Neural progenitor cell (in vitro differentiated cells): ENCODE data around the gene PTPRN2. TPM values are rescaled to one million over a fixed set of nuclear protein-coding genes. Genes with fewer than 3 reads are reported as not detected.

Experiments used
- DNase-seq: peaks from one replicate; pipeline ENCODE4 v3.0.0-alpha.2; 2016; ENCODE audit warnings: low spot score
- H2AFZ ChIP-seq: fragments of 200-600 bp; sonication (generic); replicated peaks from 2 replicates; pipeline ENCODE4 v1.6.1; 2016; ENCODE audit warnings: antibody characterized with exemption
- H3F3A ChIP-seq: fragments of 200-600 bp; sonication (generic); 2 replicates; pipeline ENCODE4 v1.6.1; 2016; ENCODE audit warnings: antibody characterized with exemption, low read depth
- H3K27ac ChIP-seq: fragments of 200-600 bp; sonication (generic); 2 replicates; pipeline ENCODE4 v1.5.1; 2016; ENCODE audit warnings: mild to moderate bottlenecking
- H3K27me3 ChIP-seq: fragments of 200-600 bp; sonication (generic); 2 replicates; pipeline ENCODE4 v1.6.1; 2016; ENCODE audit warnings: mild to moderate bottlenecking, moderate library complexity
- H3K36me3 ChIP-seq: fragments of 200-600 bp; sonication (generic); 2 replicates; pipeline ENCODE4 v1.5.1; 2016
- H3K4me1 ChIP-seq: fragments of 200-600 bp; sonication (generic); 2 replicates; pipeline ENCODE4 v1.6.1; 2016; ENCODE audit warnings: mixed run types
- H3K4me2 ChIP-seq: fragments of 200-600 bp; sonication (generic); 2 replicates; pipeline ENCODE4 v1.6.1; 2016
- H3K4me3 ChIP-seq: fragments of 200-600 bp; sonication (generic); 2 replicates; pipeline ENCODE4 v1.5.1; 2016
- H3K79me2 ChIP-seq: fragments of 200-600 bp; sonication (generic); 2 replicates; pipeline ENCODE4 v1.6.1; 2016; ENCODE audit warnings: low read depth
- H3K9ac ChIP-seq: fragments of 200-600 bp; sonication (generic); 2 replicates; pipeline ENCODE4 v1.6.1; 2016
- H3K9me3 ChIP-seq: fragments of 200-600 bp; sonication (generic); 2 replicates; pipeline ENCODE4 v1.5.1; 2016; ENCODE audit warnings: low read depth
- H4K20me1 ChIP-seq: fragments of 200-600 bp; sonication (generic); 2 replicates; pipeline ENCODE4 v1.6.1; 2016; ENCODE audit warnings: low read depth
- H3K27ac Mint-ChIP-seq: 3 replicates; pipeline ENCODE4 v1.8.0; 2021; ENCODE audit warnings: mixed read lengths
- H3K27me3 Mint-ChIP-seq: 2 replicates; pipeline ENCODE4 v1.8.0; 2022; ENCODE audit warnings: low read depth, mild to moderate bottlenecking, inconsistent platforms, moderate library complexity, mixed read lengths; ENCODE audit not compliant: insufficient read depth
- H3K36me3 Mint-ChIP-seq: 3 replicates; pipeline ENCODE4 v1.8.0; 2021; ENCODE audit warnings: mixed read lengths
- H3K4me1 Mint-ChIP-seq: 3 replicates; pipeline ENCODE4 v1.8.0; 2021; ENCODE audit warnings: mixed read lengths
- H3K4me3 Mint-ChIP-seq: 3 replicates; pipeline ENCODE4 v1.8.0; 2021; ENCODE audit warnings: mild to moderate bottlenecking, moderate library complexity, mixed read lengths
- H3K9me3 Mint-ChIP-seq: 3 replicates; pipeline ENCODE4 v1.8.0; 2020; ENCODE audit warnings: mixed read lengths
- EZH2 ChIP-seq: fragments of 200-600 bp; sonication (generic); IDR thresholded peaks from 2 replicates; pipeline ENCODE4 v1.6.1; 2017; ENCODE audit warnings: antibody characterized with exemption, mild to moderate bottlenecking, moderate library complexity
- EZH2phosphoT487 ChIP-seq: fragments of 200-600 bp; sonication (generic); IDR thresholded peaks from 2 replicates; pipeline ENCODE4 v1.6.1; 2017; ENCODE audit warnings: antibody characterized with exemption
- total RNA-seq: library from RNA; depleted of rRNA; stranded (reverse); fragments of >200 nt; gene quantifications from 2 replicates; pipeline ENCODE4 v1.2.3, GENCODE V29; 2015; ENCODE audit warnings: low replicate concordance
- TF ChIP-seq, protein P1 (sequence below): fragments of 200-600 bp; sonication (generic); IDR thresholded peaks from 2 replicates; pipeline ENCODE4 v1.5.1; 2017; ENCODE audit warnings: antibody characterized with exemption, mild to moderate bottlenecking

PTPRN2 gene
- total RNA-seq, 1 donor from 2014 or later = 3.0 TPM

DNA sequence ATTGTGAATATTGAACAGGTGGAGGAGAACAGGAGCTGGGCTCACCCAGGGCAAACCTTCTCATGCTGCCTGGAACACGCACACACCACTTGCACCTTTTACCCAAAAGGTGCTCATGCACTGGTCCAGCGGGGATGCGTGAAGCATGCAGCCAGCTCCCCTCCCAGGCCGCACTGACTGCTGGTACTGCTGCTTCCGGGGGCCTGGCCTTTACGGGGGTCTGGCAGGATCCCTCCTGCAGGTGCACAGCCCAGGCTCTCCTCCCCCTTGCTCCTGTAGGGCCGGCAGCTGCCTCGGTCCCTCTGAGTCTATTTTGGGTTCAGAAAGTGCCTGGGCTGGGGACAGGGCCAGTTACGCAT lies 1029.1 kb downstream of the PTPRN2 start:
- peaks cover 1% of the 10 kb centered on the region for H3K4me1 Mint-ChIP-seq
- TF ChIP-seq, protein P1, sequence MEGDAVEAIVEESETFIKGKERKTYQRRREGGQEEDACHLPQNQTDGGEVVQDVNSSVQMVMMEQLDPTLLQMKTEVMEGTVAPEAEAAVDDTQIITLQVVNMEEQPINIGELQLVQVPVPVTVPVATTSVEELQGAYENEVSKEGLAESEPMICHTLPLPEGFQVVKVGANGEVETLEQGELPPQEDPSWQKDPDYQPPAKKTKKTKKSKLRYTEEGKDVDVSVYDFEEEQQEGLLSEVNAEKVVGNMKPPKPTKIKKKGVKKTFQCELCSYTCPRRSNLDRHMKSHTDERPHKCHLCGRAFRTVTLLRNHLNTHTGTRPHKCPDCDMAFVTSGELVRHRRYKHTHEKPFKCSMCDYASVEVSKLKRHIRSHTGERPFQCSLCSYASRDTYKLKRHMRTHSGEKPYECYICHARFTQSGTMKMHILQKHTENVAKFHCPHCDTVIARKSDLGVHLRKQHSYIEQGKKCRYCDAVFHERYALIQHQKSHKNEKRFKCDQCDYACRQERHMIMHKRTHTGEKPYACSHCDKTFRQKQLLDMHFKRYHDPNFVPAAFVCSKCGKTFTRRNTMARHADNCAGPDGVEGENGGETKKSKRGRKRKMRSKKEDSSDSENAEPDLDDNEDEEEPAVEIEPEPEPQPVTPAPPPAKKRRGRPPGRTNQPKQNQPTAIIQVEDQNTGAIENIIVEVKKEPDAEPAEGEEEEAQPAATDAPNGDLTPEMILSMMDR = no peak
- H3K27me3 Mint-ChIP-seq = no peaks in the 10 kb centered on the region

DNA sequence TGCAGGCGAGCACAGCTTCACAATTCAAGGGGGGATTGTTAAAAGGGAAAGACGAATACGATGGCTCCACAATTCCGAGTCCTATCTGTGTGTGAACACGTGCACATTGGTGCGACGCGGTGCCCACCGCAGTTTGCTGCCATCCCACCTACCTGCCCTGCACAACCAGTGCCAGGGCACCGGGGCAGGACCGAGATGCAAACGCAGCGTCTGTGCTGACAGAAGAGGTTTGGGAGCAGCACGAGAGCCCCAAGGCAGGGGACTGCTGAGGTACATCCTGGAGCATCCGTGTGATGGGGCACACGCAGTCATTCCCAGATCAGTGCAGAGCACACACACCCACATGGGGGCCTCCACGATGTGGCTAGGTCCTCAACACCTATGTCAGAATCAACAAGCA lies 1029.6 kb downstream of the PTPRN2 start:
- Histone ChIP-seq H3K27me3 (no peaks in the 10 kb centered on the region), H3K27ac (no peak overlapping the region), H3K4me3 (no peak overlapping the region), H3K4me2 (no peak overlapping the region), H3K79me2 (no peaks in the 10 kb centered on the region), H3F3A (peaks cover 11% of the 10 kb centered on the region), H3K9me3 (no peaks in the 10 kb centered on the region), H3K4me1 (no peaks in the 10 kb centered on the region), H4K20me1 (no peaks in the 10 kb centered on the region), H3K36me3 (no peaks in the 10 kb centered on the region), H2AFZ (no peak overlapping the region), H3K9ac (no peak overlapping the region)
- Mint-ChIP-seq H3K4me3 (no peak overlapping the region), H3K27me3 (no peaks in the 10 kb centered on the region), H3K4me1 (peaks cover 3% of the 10 kb centered on the region), H3K9me3 (no peaks in the 10 kb centered on the region), H3K27ac (no peak overlapping the region), H3K36me3 (peaks cover 8% of the 10 kb centered on the region)
- TF ChIP-seq, protein P1 = no peak
- TF ChIP-seq EZH2 = no peak
- TF ChIP-seq EZH2phosphoT487 = no peak
- no peak for DNase-seq

More for the DNA sequence above, 1029.1 kb downstream of the PTPRN2 start:
- no peaks in the 10 kb centered on the region for H3K4me1 ChIP-seq
- H3K4me2 ChIP-seq = no peak overlapping the region
- H3K79me2 ChIP-seq = no peaks in the 10 kb centered on the region
- peaks cover 11% of the 10 kb centered on the region for H3F3A ChIP-seq
- no peaks in the 10 kb centered on the region for H3K36me3 ChIP-seq
- H3K9me3 Mint-ChIP-seq = no peaks in the 10 kb centered on the region
- no peak overlapping the region for H3K4me3 ChIP-seq
- no peak overlapping the region for H3K27ac ChIP-seq
- H3K4me3 Mint-ChIP-seq = no peak overlapping the region
- peak overlapping the region; percentile 26 for H3K27ac Mint-ChIP-seq
- no peak overlapping the region for H3K9ac ChIP-seq
- no peaks in the 10 kb centered on the region for H3K9me3 ChIP-seq
- no peaks in the 10 kb centered on the region for H4K20me1 ChIP-seq
- DNase-seq = no peak
- H2AFZ ChIP-seq = no peak overlapping the region
- peaks cover 3% of the 10 kb centered on the region for H3K36me3 Mint-ChIP-seq
- no peaks in the 10 kb centered on the region for H3K27me3 ChIP-seq

DNA sequence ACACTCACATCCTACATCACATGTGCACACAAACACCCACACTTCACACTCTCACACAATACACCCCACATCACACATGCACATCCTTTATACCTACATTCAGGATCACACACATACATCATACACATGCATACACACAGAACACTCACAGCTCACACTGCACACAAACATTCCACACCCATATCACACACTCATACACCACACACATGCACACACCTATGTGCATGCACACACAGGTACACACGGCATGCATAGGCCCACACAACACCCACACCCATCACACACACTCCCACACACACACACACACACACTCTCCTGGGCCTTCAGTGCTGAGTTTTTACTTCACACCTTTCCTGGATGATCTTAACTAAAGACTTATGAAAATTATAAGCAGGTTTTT lies 1030.4 kb downstream of the PTPRN2 start:
- H3K4me1 Mint-ChIP-seq = peaks cover 3% of the 10 kb centered on the region
- H3F3A ChIP-seq = peaks cover 11% of the 10 kb centered on the region
- H3K27me3 ChIP-seq = no peaks in the 10 kb centered on the region
- no peaks in the 10 kb centered on the region for H3K79me2 ChIP-seq
- DNase-seq = no peak
- no peak overlapping the region for H2AFZ ChIP-seq
- H3K27ac ChIP-seq = no peak overlapping the region
- no peaks in the 10 kb centered on the region for H3K9me3 Mint-ChIP-seq
- H3K4me3 ChIP-seq = no peak overlapping the region
- TF ChIP-seq EZH2phosphoT487 (no peak), EZH2 (no peak)
- TF ChIP-seq, protein P1 = no peak
- no peak overlapping the region for H3K4me2 ChIP-seq
- H3K9me3 ChIP-seq = no peaks in the 10 kb centered on the region
- H4K20me1 ChIP-seq = no peaks in the 10 kb centered on the region
- H3K27ac Mint-ChIP-seq = no peak overlapping the region
- H3K4me3 Mint-ChIP-seq = no peak overlapping the region
- no peak overlapping the region for H3K9ac ChIP-seq
- no peaks in the 10 kb centered on the region for H3K4me1 ChIP-seq
- H3K36me3 Mint-ChIP-seq = peaks cover 12% of the 10 kb centered on the region
- H3K36me3 ChIP-seq = no peaks in the 10 kb centered on the region
- no peaks in the 10 kb centered on the region for H3K27me3 Mint-ChIP-seq

DNA sequence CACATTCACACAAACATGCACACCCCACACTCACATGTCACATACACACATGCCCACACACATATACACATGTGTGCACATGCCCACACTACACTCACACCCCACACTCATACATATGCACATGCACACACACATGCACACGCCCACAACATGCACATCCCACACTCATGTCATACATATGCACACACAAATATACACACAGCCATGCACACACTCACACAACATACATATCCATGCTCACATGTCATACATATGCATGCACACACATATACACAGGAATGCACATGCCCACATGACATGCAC lies 1031.0 kb downstream of the PTPRN2 start:
- H3K36me3 Mint-ChIP-seq = peaks cover 14% of the 10 kb centered on the region
- H2AFZ ChIP-seq = no peak overlapping the region
- H3K9me3 Mint-ChIP-seq = no peaks in the 10 kb centered on the region
- H3K4me3 ChIP-seq = no peak overlapping the region
- H4K20me1 ChIP-seq = no peaks in the 10 kb centered on the region
- no peak overlapping the region for H3K4me3 Mint-ChIP-seq
- DNase-seq = no peak
- H3K9ac ChIP-seq = no peak overlapping the region
- no peak overlapping the region for H3K27ac ChIP-seq
- no peak overlapping the region for H3K4me2 ChIP-seq
- peaks cover 5% of the 10 kb centered on the region for H3K4me1 Mint-ChIP-seq
- H3K27me3 ChIP-seq = no peaks in the 10 kb centered on the region
- TF ChIP-seq EZH2phosphoT487 (no peak), EZH2 (no peak)
- TF ChIP-seq, protein P1 = no peak
- no peaks in the 10 kb centered on the region for H3K4me1 ChIP-seq
- no peaks in the 10 kb centered on the region for H3K9me3 ChIP-seq
- no peaks in the 10 kb centered on the region for H3K79me2 ChIP-seq
- H3K27ac Mint-ChIP-seq = no peak overlapping the region
- H3F3A ChIP-seq = peaks cover 11% of the 10 kb centered on the region
- no peaks in the 10 kb centered on the region for H3K36me3 ChIP-seq
- H3K27me3 Mint-ChIP-seq = no peaks in the 10 kb centered on the region
